HEK293T (cell line): ENCODE data around the gene ITGAE.

Experiments
- CTCF ChIA-PET: fragments of 350-600 bp; formaldehyde crosslinking; extraction: SDS; loops from one replicate; lab custom pipeline; 2021; ENCODE audit warnings: antibody characterized with exemption, inconsistent platforms; lab: Yijun Ruan, JAX
- POLR2A ChIA-PET: fragments of 350-600 bp; formaldehyde crosslinking; extraction: SDS; loops from one replicate; lab custom pipeline; 2020; ENCODE audit warnings: antibody characterized with exemption, inconsistent platforms; lab: Yijun Ruan, JAX
- DNase-seq: peaks from one replicate; pipeline ENCODE4 v3.0.0; 2012; ENCODE audit warnings: mixed read lengths; ENCODE audit errors: extremely low spot score
- ARNT ChIP-seq: fragments of 450-650 bp; IDR thresholded peaks from 2 replicates; pipeline ENCODE4 v1.6.1; 2017; ENCODE audit warnings: mild to moderate bottlenecking
- BHLHE40 ChIP-seq: fragments of 450-650 bp; IDR thresholded peaks from 2 replicates; pipeline ENCODE4 v1.6.1; 2016; ENCODE audit warnings: mild to moderate bottlenecking, moderate library complexity, borderline replicate concordance
- CTBP1 ChIP-seq: fragments of 450-650 bp; IDR thresholded peaks from 2 replicates; pipeline ENCODE4 v1.6.1; 2016; ENCODE audit warnings: borderline replicate concordance
- ELF4 ChIP-seq: fragments of 450-650 bp; IDR thresholded peaks from 2 replicates; pipeline ENCODE4 v1.6.1; 2017; ENCODE audit warnings: antibody characterized with exemption
- FOXA1 ChIP-seq: fragments of 450-650 bp; IDR thresholded peaks from 2 replicates; pipeline ENCODE4 v1.6.1; 2016; ENCODE audit warnings: mild to moderate bottlenecking
- FOXK2 ChIP-seq: fragments of 450-650 bp; IDR thresholded peaks from 2 replicates; pipeline ENCODE4 v1.6.1; 2016; ENCODE audit warnings: mild to moderate bottlenecking
- FOXM1 ChIP-seq: fragments of 450-650 bp; IDR thresholded peaks from 2 replicates; pipeline ENCODE4 v1.6.1; 2017; ENCODE audit warnings: mild to moderate bottlenecking, borderline replicate concordance
- HDGF ChIP-seq: fragments of 450-650 bp; IDR thresholded peaks from 2 replicates; pipeline ENCODE4 v1.6.1; 2017; ENCODE audit warnings: antibody characterized with exemption, borderline replicate concordance
- L3MBTL2 ChIP-seq: fragments of 450-650 bp; conservative IDR thresholded peaks from 2 replicates; pipeline ENCODE4 v1.6.1; 2016; ENCODE audit warnings: mild to moderate bottlenecking
- LEF1 ChIP-seq: fragments of 450-650 bp; IDR thresholded peaks from 2 replicates; pipeline ENCODE4 v1.6.1; 2017; ENCODE audit warnings: mild to moderate bottlenecking, borderline replicate concordance
- NFRKB ChIP-seq: fragments of 450-650 bp; IDR thresholded peaks from 2 replicates; pipeline ENCODE4 v1.6.1; 2016; ENCODE audit warnings: mild to moderate bottlenecking, moderate library complexity
- SP1 ChIP-seq: fragments of 450-650 bp; IDR thresholded peaks from 2 replicates; pipeline ENCODE4 v1.6.1; 2017
- SUZ12 ChIP-seq: fragments of 450-650 bp; IDR thresholded peaks from 2 replicates; pipeline ENCODE4 v1.6.1; 2016; ENCODE audit warnings: mild to moderate bottlenecking
- TARDBP ChIP-seq: fragments of 450-650 bp; IDR thresholded peaks from 2 replicates; pipeline ENCODE4 v1.6.1; 2016
- ZNF384 ChIP-seq: fragments of 450-650 bp; IDR thresholded peaks from 2 replicates; pipeline ENCODE4 v1.6.1; 2016
- TF ChIP-seq, protein P1 (sequence below): fragments of 450-650 bp; IDR thresholded peaks from 2 replicates; pipeline ENCODE4 v1.6.1; 2016

Gene ITGAE

DNA sequence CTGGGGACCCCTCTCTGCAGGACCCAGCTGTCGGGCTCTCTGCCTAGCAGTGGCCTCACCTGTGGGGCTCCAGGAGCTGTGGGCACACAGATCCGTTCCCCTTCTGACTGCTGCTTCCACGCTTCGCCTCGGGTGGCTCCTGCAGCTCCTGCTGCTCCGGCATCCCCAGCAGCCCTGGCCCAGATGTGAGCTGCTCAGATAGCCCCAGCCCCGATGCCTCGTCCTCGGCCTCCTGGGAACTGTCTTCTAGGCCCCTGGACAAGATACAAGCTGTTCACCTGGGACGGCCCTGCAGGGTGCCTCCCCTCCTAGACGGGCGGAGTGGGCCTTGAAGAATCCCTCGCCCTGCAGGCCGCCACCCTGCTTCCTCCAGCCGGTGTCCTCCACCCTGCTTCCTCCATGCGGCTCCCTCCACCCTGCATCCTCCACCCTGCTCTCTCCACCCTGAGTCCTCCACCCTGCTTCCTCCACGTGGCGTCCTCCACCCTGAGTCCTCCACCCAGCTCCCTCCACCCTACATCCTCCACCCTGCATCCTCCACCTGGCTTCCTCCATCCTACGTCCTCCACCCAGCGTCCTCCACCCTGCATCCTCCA is 121.4 kb downstream of the ITGAE start:
- no peak for DNase-seq
- TF ChIP-seq FOXA1 (no peak), ELF4 (no peak), L3MBTL2 (no peak), FOXM1 (no peak), SP1 (no peak), TARDBP (no peak), LEF1 (no peak), FOXK2 (no peak), HDGF (no peak), BHLHE40 (no peak), CTBP1 (no peak), SUZ12 (no peak), ARNT (no peak), ZNF384 (no peak), NFRKB (no peak)
- TF ChIP-seq, protein P1, sequence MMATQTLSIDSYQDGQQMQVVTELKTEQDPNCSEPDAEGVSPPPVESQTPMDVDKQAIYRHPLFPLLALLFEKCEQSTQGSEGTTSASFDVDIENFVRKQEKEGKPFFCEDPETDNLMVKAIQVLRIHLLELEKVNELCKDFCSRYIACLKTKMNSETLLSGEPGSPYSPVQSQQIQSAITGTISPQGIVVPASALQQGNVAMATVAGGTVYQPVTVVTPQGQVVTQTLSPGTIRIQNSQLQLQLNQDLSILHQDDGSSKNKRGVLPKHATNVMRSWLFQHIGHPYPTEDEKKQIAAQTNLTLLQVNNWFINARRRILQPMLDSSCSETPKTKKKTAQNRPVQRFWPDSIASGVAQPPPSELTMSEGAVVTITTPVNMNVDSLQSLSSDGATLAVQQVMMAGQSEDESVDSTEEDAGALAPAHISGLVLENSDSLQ: no peak
- ChIA-PET CTCF (no interaction called here), POLR2A (interaction anchor here (1.1 kb wide), 1 partner anchor 36 kb away, joined by 4 read pairs; no protein-coding TSS in a partner anchor)

DNA sequence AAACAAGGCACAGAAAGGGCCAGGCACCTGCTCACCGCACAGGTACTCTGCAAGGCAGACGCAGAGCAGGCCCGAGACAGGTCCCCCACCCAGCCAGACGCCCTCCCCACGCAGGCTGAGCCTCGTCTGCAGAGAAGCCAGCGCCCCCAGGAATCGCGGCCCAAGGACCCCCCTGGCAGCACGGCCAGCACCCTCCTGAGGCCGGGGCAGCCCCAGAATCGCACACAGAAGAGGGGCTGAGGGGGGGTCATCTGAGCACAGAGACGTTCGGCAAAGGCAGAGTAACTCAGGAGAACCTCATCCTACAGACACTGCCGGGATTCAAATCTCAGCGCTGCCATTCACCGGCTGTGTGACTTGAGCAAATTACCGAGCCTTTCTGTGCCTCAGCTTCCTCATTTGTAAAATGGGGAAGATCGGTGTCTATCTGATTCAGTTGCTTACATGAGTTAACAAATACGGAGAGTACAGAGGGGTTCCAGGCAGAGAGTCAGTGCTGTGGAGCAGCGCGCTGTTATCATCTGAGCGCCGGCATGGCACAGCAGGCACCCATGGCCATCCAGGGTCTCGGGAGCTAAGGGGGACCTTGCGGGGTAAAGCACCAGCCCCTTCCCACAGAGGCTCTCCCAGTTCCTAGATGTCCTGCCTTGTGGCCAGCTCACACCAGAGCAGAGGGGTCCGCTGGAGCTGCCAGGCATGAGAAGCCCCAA is 122.0 kb downstream of the ITGAE start:
- TF ChIP-seq, protein P1: no peak
- TF ChIP-seq SUZ12 (no peak), L3MBTL2 (no peak), LEF1 (no peak)
- ChIA-PET POLR2A (interaction anchor here (1.1 kb wide), 1 partner anchor 36 kb away, joined by 4 read pairs; no protein-coding TSS in a partner anchor), CTCF (no interaction called here)
- no peak for DNase-seq

DNA sequence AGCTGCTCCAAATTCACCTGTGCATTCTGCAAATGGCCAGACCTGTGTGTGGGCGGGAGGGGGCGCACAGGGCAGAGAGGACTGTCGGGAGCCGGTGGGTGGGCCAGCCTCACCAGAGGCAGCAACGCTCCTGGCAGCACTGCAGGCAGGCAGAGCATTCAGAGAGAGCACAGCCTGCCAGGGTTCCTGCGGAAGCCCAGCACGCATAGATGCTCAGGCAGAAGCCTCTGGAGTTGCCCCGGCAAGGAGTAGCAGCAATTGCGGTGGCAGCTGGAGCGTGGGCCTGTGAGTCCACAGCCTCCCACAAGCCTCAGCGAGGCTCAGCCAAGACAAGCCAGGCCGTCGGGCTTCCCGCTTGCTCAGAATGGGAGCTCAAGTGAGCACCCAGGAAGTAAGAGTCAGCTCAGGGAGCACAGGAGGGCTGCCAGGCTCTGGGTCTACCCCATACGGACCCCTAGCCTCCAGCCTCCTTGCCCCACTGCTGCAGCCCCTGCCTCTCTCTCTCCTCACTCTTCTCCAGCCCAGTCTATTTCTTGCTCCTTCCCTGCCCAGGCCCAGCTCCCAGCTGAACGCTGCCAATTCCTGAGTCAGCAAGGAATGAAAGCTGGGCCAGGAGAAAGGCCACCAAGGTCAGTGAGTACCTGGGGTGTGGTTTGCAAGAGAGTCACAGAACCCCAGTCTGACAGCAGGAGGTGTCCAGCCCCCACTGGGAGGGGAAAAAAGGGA is 122.7 kb downstream of the ITGAE start:
- ChIA-PET POLR2A (no interaction called here), CTCF (no interaction called here)
- no peak for DNase-seq
- TF ChIP-seq CTBP1 (no peak), LEF1 (no peak), TARDBP (no peak), BHLHE40 (no peak)

DNA sequence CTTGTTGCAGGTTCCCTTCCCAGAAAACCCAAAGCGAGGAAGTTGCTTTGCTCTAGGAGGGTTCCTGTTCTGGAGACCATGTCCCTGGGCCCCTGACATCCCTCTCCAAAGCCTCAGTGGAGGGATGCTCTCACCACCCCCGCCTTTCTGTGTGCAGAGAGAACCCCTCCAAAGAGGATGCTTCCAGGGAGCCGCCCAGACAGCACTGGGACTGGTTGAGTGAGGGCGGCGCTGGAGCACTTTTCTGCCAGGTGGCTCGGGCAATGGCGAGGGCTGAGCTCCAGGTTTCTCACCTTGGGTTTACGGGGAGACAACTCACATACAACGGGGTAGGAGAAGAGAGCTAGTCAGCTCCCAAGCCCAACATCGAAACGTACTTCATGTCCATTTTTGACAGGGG is 125.1 kb downstream of the ITGAE start:
- DNase-seq: no peak
- POLR2A ChIA-PET: no interaction called here
- TF ChIP-seq NFRKB (no peak), L3MBTL2 (no peak), FOXK2 (no peak), FOXM1 (no peak), ARNT (no peak), CTBP1 (no peak), ELF4 (no peak), ZNF384 (no peak), SP1 (no peak), HDGF (no peak), FOXA1 (no peak), LEF1 (no peak), SUZ12 (no peak), TARDBP (no peak), BHLHE40 (no peak)
- TF ChIP-seq, protein P1: no peak
- CTCF ChIA-PET: no interaction called here

DNA sequence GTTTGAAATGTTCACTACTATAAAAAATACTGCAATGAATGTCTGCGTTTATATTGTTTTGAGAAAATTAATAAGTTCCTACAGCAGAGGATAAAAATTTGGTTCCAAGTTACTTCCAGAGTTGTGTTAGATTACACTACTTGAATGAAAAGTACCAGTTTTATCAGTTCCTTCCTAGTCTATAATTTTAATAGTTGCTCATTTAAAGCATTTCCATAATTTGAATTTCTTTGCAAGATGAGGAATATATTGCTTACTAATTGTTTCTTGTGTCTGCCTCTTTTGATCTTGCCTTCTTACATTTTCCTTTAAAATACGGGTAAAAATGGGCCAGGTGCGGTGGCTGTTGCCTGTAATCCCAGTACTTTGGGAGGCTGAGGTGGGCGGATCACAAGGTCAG is 128.4 kb downstream of the ITGAE start:
- TF ChIP-seq SP1 (no peak), TARDBP (no peak), HDGF (no peak), FOXA1 (no peak), LEF1 (no peak)
- POLR2A ChIA-PET: no interaction called here
- CTCF ChIA-PET: no interaction called here
- DNase-seq: no peak

DNA sequence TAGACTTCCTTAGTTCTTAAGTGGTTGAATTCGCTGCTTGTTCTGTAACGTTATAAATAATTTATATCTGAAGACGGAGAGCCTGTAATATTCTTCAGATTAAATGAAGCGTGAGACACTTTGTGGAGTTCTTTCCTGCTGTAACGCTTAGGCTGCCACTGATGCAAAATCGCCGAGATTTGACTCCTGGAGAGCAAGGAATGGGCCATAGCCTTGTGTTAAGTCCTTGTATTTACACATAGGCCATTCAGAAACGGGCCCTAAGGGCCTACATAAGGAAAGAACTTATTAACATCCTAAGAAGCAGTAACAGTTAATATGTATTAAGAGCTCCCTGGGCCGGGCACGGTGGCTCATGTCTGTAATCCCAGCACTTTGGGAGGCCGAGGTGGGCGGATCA is 131.4 kb downstream of the ITGAE start:
- DNase-seq: no peak
- ChIA-PET CTCF (no interaction called here), POLR2A (no interaction called here)
- TF ChIP-seq HDGF (no peak), SP1 (no peak), CTBP1 (no peak)
